H1 (cell line): ENCODE data around the gene CDKN2A. TPM values are rescaled to one million over a fixed set of nuclear protein-coding genes. Genes with fewer than 3 reads are reported as not detected.

Source experiments
- CTCF ChIA-PET: fragments of 300-600 bp; sonication (Branson Sonifier 250); formaldehyde crosslinking; loops from one replicate; lab custom pipeline; 2021; ENCODE audit not compliant: partially characterized antibody; lab: Charles Lee
- POLR2A ChIA-PET: fragments of 300-600 bp; sonication (Branson Sonifier 250); formaldehyde crosslinking; loops from one replicate; lab custom pipeline; 2021; ENCODE audit warnings: inconsistent platforms; ENCODE audit not compliant: partially characterized antibody; lab: Charles Lee
- DNase-seq, 2 experiments: peaks; one replicate each; pipeline versions ENCODE4 v3.0.0 to v3.0.0-alpha.2; 2010 to 2022; ENCODE audit warnings: low spot score in 2 of 2, low read depth in 1 of 2, mixed read lengths in 1 of 2
- FAIRE-seq: peaks from 2 replicates; lab custom pipeline; 2011; peaks lifted over from hg19 to GRCh38; lab: Jason Lieb, UNC
- H2AFZ ChIP-seq: 2 replicates; pipeline ENCODE4 v1.8.1; 2012; ENCODE audit warnings: low read length, inconsistent platforms
- H2AK5ac ChIP-seq: 2 replicates; pipeline ENCODE4 v1.6.1; 2013; ENCODE audit warnings: low read depth, low read length
- H2BK120ac ChIP-seq: replicated peaks from 2 replicates; pipeline ENCODE3; 2013; ENCODE audit warnings: low read depth, low read length, inconsistent platforms
- H2BK12ac ChIP-seq: 2 replicates; pipeline ENCODE4 v1.6.1; 2013; ENCODE audit warnings: low read depth, low read length
- H2BK15ac ChIP-seq: 2 replicates; pipeline ENCODE4 v1.6.1; 2013; ENCODE audit warnings: low read length
- H2BK20ac ChIP-seq: 2 replicates; pipeline ENCODE4 v1.6.1; 2013; ENCODE audit warnings: low read length
- H2BK5ac ChIP-seq: 2 replicates; pipeline ENCODE4 v1.6.1; 2013; ENCODE audit warnings: low read depth, low read length
- H3K14ac ChIP-seq: 2 replicates; pipeline ENCODE4 v1.6.1; 2013; ENCODE audit warnings: inconsistent platforms; ENCODE audit not compliant: insufficient read length
- H3K18ac ChIP-seq: 2 replicates; pipeline ENCODE4 v1.6.1; 2013; ENCODE audit warnings: low read length; ENCODE audit errors: extremely low read depth
- H3K23ac ChIP-seq: 2 replicates; pipeline ENCODE4 v1.6.1; 2013; ENCODE audit warnings: inconsistent platforms; ENCODE audit not compliant: insufficient read length
- H3K23me2 ChIP-seq: 2 replicates; pipeline ENCODE4 v1.6.1; 2013; ENCODE audit warnings: low read depth, low read length
- H3K27ac ChIP-seq: 2 replicates; pipeline ENCODE4 v1.6.1; 2011; ENCODE audit warnings: low read depth, low read length, inconsistent platforms
- H3K27me3 ChIP-seq, 4 experiments: replicated peaks in 1 of 4; 1 replicate in 1 of 4; 2 replicates in 3 of 4; pipeline versions ENCODE4 v1.6.1 to v1.8.1; 2011 to 2013; ENCODE audit warnings: low read length in 3 of 4, mild to moderate bottlenecking in 3 of 4, inconsistent platforms in 2 of 4, mixed read lengths in 2 of 4, moderate library complexity in 1 of 4; ENCODE audit not compliant: control insufficient read depth in 3 of 4, insufficient read depth in 3 of 4; ENCODE audit errors: extremely low read depth in 1 of 4
- H3K36me3 ChIP-seq, 4 experiments: 2 replicates each; pipeline versions ENCODE4 v1.6.1 to v1.8.1; 2011 to 2013; ENCODE audit warnings: mild to moderate bottlenecking in 4 of 4, low read length in 3 of 4, moderate library complexity in 2 of 4, control low read depth in 1 of 4, inconsistent platforms in 1 of 4; ENCODE audit not compliant: insufficient read depth in 4 of 4, control insufficient read depth in 2 of 4
- H3K4ac ChIP-seq: replicated peaks from 2 replicates; pipeline ENCODE3; 2013; ENCODE audit warnings: low read length, low read depth, mixed read lengths, inconsistent platforms; ENCODE audit not compliant: insufficient read length
- H3K4me1 ChIP-seq, 4 experiments: replicated peaks in 1 of 4; 1 replicate in 1 of 4; 2 replicates in 3 of 4; pipeline versions ENCODE4 v1.6.1 to v1.8.1; 2011 to 2013; ENCODE audit warnings: low read length in 3 of 4, inconsistent platforms in 2 of 4, mixed read lengths in 1 of 4; ENCODE audit not compliant: insufficient read depth in 4 of 4, control insufficient read depth in 3 of 4
- H3K4me2 ChIP-seq, 2 experiments: 2 replicates each; pipeline versions ENCODE4 v1.6.1 to v1.8.1; 2011 to 2013; ENCODE audit warnings: low read depth in 2 of 2, low read length in 2 of 2, control low read depth in 1 of 2, inconsistent platforms in 1 of 2, mild to moderate bottlenecking in 1 of 2; ENCODE audit not compliant: insufficient read depth in 1 of 2
- H3K4me3 ChIP-seq, 4 experiments: fragments of 200-600, 300-600 bp in 1 of 4; sonication (generic), shearing (Covaris generic), sonication (Bioruptor Twin) in 1 of 4; 2 replicates each; pipeline versions ENCODE4 v1.5.1 to v1.8.1; 2011 to 2016; ENCODE audit warnings: low read length in 4 of 4, low read depth in 3 of 4, control low read depth in 2 of 4, inconsistent platforms in 2 of 4, mild to moderate bottlenecking in 2 of 4, mixed read lengths in 1 of 4, moderate library complexity in 1 of 4; ENCODE audit not compliant: insufficient read depth in 2 of 4; ENCODE audit errors: extremely low read depth in 1 of 4
- H3K56ac ChIP-seq: replicated peaks from 2 replicates; pipeline ENCODE3; 2013; ENCODE audit warnings: low read depth, mild to moderate bottlenecking, mixed read lengths, low read length, inconsistent platforms; ENCODE audit not compliant: insufficient read length
- H3K79me1 ChIP-seq: 2 replicates; pipeline ENCODE4 v1.6.1; 2013; ENCODE audit warnings: low read depth, low read length, control low read depth
- H3K79me2 ChIP-seq, 2 experiments: 2 replicates each; pipeline versions ENCODE4 v1.6.1 to v1.8.1; 2012 to 2013; ENCODE audit warnings: low read length in 2 of 2, mild to moderate bottlenecking in 2 of 2, inconsistent platforms in 1 of 2; ENCODE audit not compliant: insufficient read depth in 2 of 2, control insufficient read depth in 1 of 2
- H3K9ac ChIP-seq, 4 experiments: replicated peaks in 1 of 4; 1 replicate in 1 of 4; 2 replicates in 3 of 4; pipeline versions ENCODE4 v1.6.1 to v1.8.1; 2011 to 2013; ENCODE audit warnings: low read depth in 3 of 4, low read length in 3 of 4, control low read depth in 2 of 4, mild to moderate bottlenecking in 2 of 4, moderate library complexity in 2 of 4, inconsistent platforms in 1 of 4; ENCODE audit errors: extremely low read depth in 1 of 4
- H3K9me3 ChIP-seq, 2 experiments: 2 replicates each; pipeline versions ENCODE4 v1.6.1 to v1.8.1; 2012 to 2013; ENCODE audit warnings: mild to moderate bottlenecking in 2 of 2, moderate library complexity in 2 of 2, control low read depth in 1 of 2, inconsistent platforms in 1 of 2, low read depth in 1 of 2, low read length in 1 of 2, mixed read lengths in 1 of 2; ENCODE audit not compliant: insufficient read depth in 2 of 2
- H4K20me1 ChIP-seq, 2 experiments: replicated peaks in 1 of 2; 2 replicates each; pipeline versions ENCODE3 to v1.8.1; 2011 to 2013; ENCODE audit warnings: inconsistent platforms in 2 of 2, low read length in 2 of 2, mild to moderate bottlenecking in 1 of 2; ENCODE audit not compliant: insufficient read depth in 2 of 2, control insufficient read depth in 1 of 2
- H4K5ac ChIP-seq: 2 replicates; pipeline ENCODE4 v1.6.1; 2013; ENCODE audit warnings: low read length, low read depth, mixed read lengths, inconsistent platforms; ENCODE audit not compliant: insufficient read length
- H4K8ac ChIP-seq: 2 replicates; pipeline ENCODE4 v1.8.0; 2013; ENCODE audit warnings: mild to moderate bottlenecking, moderate library complexity, low read length, inconsistent platforms; ENCODE audit not compliant: insufficient read depth; ENCODE audit errors: extremely low read depth
- H4K91ac ChIP-seq: replicated peaks from 2 replicates; pipeline ENCODE3; 2013; ENCODE audit warnings: low read length, mixed read lengths, inconsistent platforms; ENCODE audit not compliant: insufficient read length
- EP300 ChIP-seq, 2 experiments: IDR thresholded peaks; 1 replicate in 1 of 2; 2 replicates in 1 of 2; pipeline ENCODE4 v1.6.1; 2011 to 2012; ENCODE audit warnings: low read depth in 2 of 2, low read length in 2 of 2, mild to moderate bottlenecking in 2 of 2, borderline replicate concordance in 1 of 2, inconsistent platforms in 1 of 2, moderate library complexity in 1 of 2
- KDM5A ChIP-seq: fragments of 200-600 bp; IDR thresholded peaks from 2 replicates; pipeline ENCODE4 v1.7.1; 2012; ENCODE audit warnings: mild to moderate bottlenecking, low read length, inconsistent platforms, mixed read lengths
- RXRA ChIP-seq: IDR thresholded peaks from 2 replicates; pipeline ENCODE4 v1.6.1; 2011; ENCODE audit warnings: low read depth, mild to moderate bottlenecking, low read length, moderate library complexity; ENCODE audit not compliant: insufficient read depth
- TCF12 ChIP-seq: IDR thresholded peaks from 2 replicates; pipeline ENCODE4 v1.6.1; 2011; ENCODE audit warnings: low read depth, mild to moderate bottlenecking, low read length
- WGBS, 2 experiments: shearing (Covaris generic) in 1 of 2; methylation state at CpG; one replicate each; pipeline versions ENCODE4 v1.1.6 to v1.1.7; 2013 to 2015; ENCODE audit warnings: low lambda C conversion rate in 2 of 2, mixed read lengths in 2 of 2, inconsistent platforms in 1 of 2, low coverage in 1 of 2, missing lambda C conversion rate in 1 of 2; ENCODE audit not compliant: insufficient replicate concordance in 2 of 2, insufficient coverage in 1 of 2, insufficient read length in 1 of 2; ENCODE audit errors: extremely low coverage in 1 of 2, missing lambda C conversion rate in 1 of 2; 5-methylcytosine and 5-hydroxymethylcytosine counted together
- polyA plus RNA-seq, 7 experiments: library from polyadenylated mRNA; depleted of rRNA in 3 of 7; stranded (reverse) in 5 of 7; unstranded in 2 of 7; fragments of >200 nt in 5 of 7; fragments of 200-250 nt in 2 of 7; gene quantifications; 1 replicate in 5 of 7; 2 replicates in 1 of 7; 4 replicates in 1 of 7; pipeline versions ENCODE4 v1.2.1 to v1.2.3, GENCODE V29; 2011 to 2013; ENCODE audit warnings: missing spikeins in 2 of 7, mixed read lengths in 2 of 7
- total RNA-seq: library from RNA; stranded (reverse); fragmentation: NEBNext Ultra II Directional; extraction: Animal tissue kit (Norgen Biotek cat#: 25700); gene quantifications from 2 replicates; pipeline ENCODE4 v1.2.1, GENCODE V29; 2021
- TF ChIP-seq, protein P1 (sequence below): IDR thresholded peaks from 2 replicates; pipeline ENCODE4 v1.6.1; 2012; ENCODE audit warnings: low read length, inconsistent platforms

The CDKN2A gene
- total and polyA plus RNA-seq, 2 of the 8 experiments (the other 6 are each of a cell fraction or from before 2014, with no cell fraction given) = 0.51 to 0.73 TPM

DNA sequence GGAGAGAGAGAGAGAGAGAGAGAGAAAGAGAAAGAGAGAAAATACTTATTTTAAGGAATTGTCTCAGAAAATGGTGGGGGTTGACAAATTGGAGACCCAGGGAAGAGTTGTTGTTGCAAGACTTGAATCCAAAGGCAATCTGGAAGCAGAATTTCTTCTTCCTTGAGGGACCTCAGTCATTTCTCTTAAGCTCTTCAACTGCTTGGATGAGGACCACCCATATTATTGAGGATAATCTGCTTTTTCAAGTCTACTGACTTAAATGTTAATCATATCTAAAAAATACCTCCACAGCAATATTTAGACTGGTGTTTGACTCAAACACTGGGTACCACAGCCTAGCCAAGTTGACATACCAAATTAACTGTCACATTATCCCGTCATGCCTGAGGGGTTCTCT is 3.3 kb upstream of the CDKN2A start:
- Histone ChIP-seq H3K9ac (no peak overlapping the region), H2BK20ac (no peak overlapping the region), H2BK12ac (no peak overlapping the region), H3K4me1 (peaks cover 4 to 26% (median 10%) of the 10 kb centered on the region in 4 experiments; a peak in 6 of 7 replicates), H2BK120ac (no peak overlapping the region), H2BK15ac (no peak overlapping the region), H2AK5ac (no peak overlapping the region), H4K91ac (no peak overlapping the region), H4K20me1 (peaks cover 0 to 11% of the 10 kb centered on the region in 2 experiments), H3K27me3 (peaks cover 14 to 54% (median 39%) of the 10 kb centered on the region in 4 experiments), H2AFZ (no peak overlapping the region), H3K4me3 (no peak overlapping the region), H4K8ac (no peak overlapping the region), H3K23ac (no peak overlapping the region), H3K56ac (no peak overlapping the region), H4K5ac (no peak overlapping the region), H2BK5ac (no peak overlapping the region), H3K36me3 (no peaks in the 10 kb centered on the region), H3K79me2 (no peaks in the 10 kb centered on the region), H3K23me2 (peaks cover 25% of the 10 kb centered on the region), H3K4me2 (no peak overlapping the region; a peak in 1 of 4 replicates), H3K18ac (no peak overlapping the region), H3K27ac (no peak overlapping the region), H3K9me3 (no peaks in the 10 kb centered on the region), H3K79me1 (no peaks in the 10 kb centered on the region), H3K4ac (no peak overlapping the region), H3K14ac (no peak overlapping the region)
- 77% methylated on average over 1 of the region's 1 CpG; no CpG with 5 or more reads in 1 of the 2 experiments for WGBS, 2 experiments
- no peak for DNase-seq
- ChIA-PET POLR2A (no interaction called here), CTCF (interaction anchor here (0.7 to 3.3 kb wide), 3 partner anchors 10 to 14 kb away, joined by 3 to 39 read pairs (median 4); partner anchors contain the start of gene CDKN2B)
- FAIRE-seq = no peak
- TF ChIP-seq EP300 (IDR thresholded peaks at IDR 0.05; ENCODE audit: borderline replicate concordance in 1 of 2, low read depth in 2 of 2, low read length in 2 of 2) = no peak
- TF ChIP-seq KDM5A = no peak
- TF ChIP-seq, protein P1, sequence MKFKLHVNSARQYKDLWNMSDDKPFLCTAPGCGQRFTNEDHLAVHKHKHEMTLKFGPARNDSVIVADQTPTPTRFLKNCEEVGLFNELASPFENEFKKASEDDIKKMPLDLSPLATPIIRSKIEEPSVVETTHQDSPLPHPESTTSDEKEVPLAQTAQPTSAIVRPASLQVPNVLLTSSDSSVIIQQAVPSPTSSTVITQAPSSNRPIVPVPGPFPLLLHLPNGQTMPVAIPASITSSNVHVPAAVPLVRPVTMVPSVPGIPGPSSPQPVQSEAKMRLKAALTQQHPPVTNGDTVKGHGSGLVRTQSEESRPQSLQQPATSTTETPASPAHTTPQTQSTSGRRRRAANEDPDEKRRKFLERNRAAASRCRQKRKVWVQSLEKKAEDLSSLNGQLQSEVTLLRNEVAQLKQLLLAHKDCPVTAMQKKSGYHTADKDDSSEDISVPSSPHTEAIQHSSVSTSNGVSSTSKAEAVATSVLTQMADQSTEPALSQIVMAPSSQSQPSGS = no peak
- TF ChIP-seq RXRA = no peak
- no peak for TF ChIP-seq TCF12
